Mesendoderm (in vitro differentiated cells): ENCODE results near the gene COL4A2.
"Not testable (repeated sequence)": the region's sequence is repeated elsewhere in the genome, so short reads cannot be mapped to it uniquely, and the experiment has no call there.

ENCODE experiments used
- DNase-seq: peaks from one replicate; pipeline ENCODE4 v3.0.0; 2013
- H2AK5ac ChIP-seq: 2 replicates; pipeline ENCODE4 v1.6.1; 2013; ENCODE audit warnings: low read length, inconsistent platforms
- H2BK120ac ChIP-seq: 2 replicates; pipeline ENCODE4 v1.6.1; 2013; ENCODE audit warnings: low read depth, mild to moderate bottlenecking, low read length, moderate library complexity, mixed read lengths
- H2BK15ac ChIP-seq: replicated peaks from 2 replicates; pipeline ENCODE4 v1.6.1; 2013; ENCODE audit warnings: low read depth, mild to moderate bottlenecking, moderate library complexity
- H2BK5ac ChIP-seq: 2 replicates; pipeline ENCODE4 v1.6.1; 2013; ENCODE audit warnings: low read length, inconsistent platforms
- H3K18ac ChIP-seq: 2 replicates; pipeline ENCODE4 v1.6.1; 2013; ENCODE audit warnings: mild to moderate bottlenecking, low read length, mixed read lengths
- H3K23ac ChIP-seq: one replicate; pipeline ENCODE4 v1.6.1; 2013; ENCODE audit warnings: low read length
- H3K27ac ChIP-seq: 2 replicates; pipeline ENCODE4 v1.5.1; 2013; ENCODE audit warnings: low read depth, mild to moderate bottlenecking, inconsistent platforms, low read length, moderate library complexity
- H3K27me3 ChIP-seq: 2 replicates; pipeline ENCODE4 v1.6.1; 2013; ENCODE audit warnings: low read length, control low read depth, mild to moderate bottlenecking, inconsistent platforms; ENCODE audit not compliant: insufficient read depth, poor library complexity
- H3K36me3 ChIP-seq: 2 replicates; pipeline ENCODE4 v1.6.1; 2013; ENCODE audit warnings: low read length, inconsistent platforms; ENCODE audit not compliant: control insufficient read depth, insufficient read depth
- H3K4ac ChIP-seq: one replicate; pipeline ENCODE4 v1.6.1; 2013; ENCODE audit warnings: low read depth, mild to moderate bottlenecking, low read length, moderate library complexity
- H3K4me1 ChIP-seq: 2 replicates; pipeline ENCODE4 v1.6.1; 2013; ENCODE audit warnings: low read depth, low read length, inconsistent platforms; ENCODE audit not compliant: control insufficient read depth
- H3K4me2 ChIP-seq: 2 replicates; pipeline ENCODE4 v1.6.1; 2013; ENCODE audit warnings: low read length
- H3K4me3 ChIP-seq: 2 replicates; pipeline ENCODE4 v1.5.1; 2013; ENCODE audit warnings: mild to moderate bottlenecking, low read length
- H3K56ac ChIP-seq: one replicate; pipeline ENCODE4 v1.6.1; 2013; ENCODE audit warnings: low read length
- H3K79me1 ChIP-seq: 2 replicates; pipeline ENCODE4 v1.6.1; 2013; ENCODE audit warnings: low read length, inconsistent platforms
- H3K79me2 ChIP-seq: 2 replicates; pipeline ENCODE4 v1.6.1; 2013; ENCODE audit warnings: mild to moderate bottlenecking, low read length; ENCODE audit not compliant: control insufficient read depth, insufficient read depth
- H3K9ac ChIP-seq: 2 replicates; pipeline ENCODE4 v1.6.1; 2013; ENCODE audit warnings: low read length, inconsistent platforms
- H4K5ac ChIP-seq: one replicate; pipeline ENCODE4 v1.6.1; 2013; ENCODE audit warnings: low read length
- H4K8ac ChIP-seq: one replicate; pipeline ENCODE4 v1.6.1; 2013; ENCODE audit warnings: low read depth, mild to moderate bottlenecking, control low read depth, low read length, moderate library complexity
- WGBS: extraction: QIAGEN DNeasy Blood & Tissue Kit; methylation state at CpG from one replicate; pipeline ENCODE4 v1.1.7; 2013; ENCODE audit warnings: low lambda C conversion rate, missing lambda C conversion rate; ENCODE audit not compliant: insufficient coverage; ENCODE audit errors: extremely low coverage; 5-methylcytosine and 5-hydroxymethylcytosine counted together

COL4A2 gene

GRCh38 chr13:110495881-110496280 is 188.8 kb downstream of the COL4A2 start:
- H4K5ac ChIP-seq, result no peak overlapping the region
- no peak for DNase-seq
- H2BK15ac ChIP-seq, result no peak overlapping the region
- H2BK120ac ChIP-seq, result no peak overlapping the region
- no peaks in the 10 kb centered on the region for H3K79me2 ChIP-seq
- no peak overlapping the region for H3K4me2 ChIP-seq
- H3K79me1 ChIP-seq, result no peaks in the 10 kb centered on the region
- H3K56ac ChIP-seq, result no peak overlapping the region
- H3K27me3 ChIP-seq, result no peaks in the 10 kb centered on the region
- H2AK5ac ChIP-seq, result no peak overlapping the region
- no peaks in the 10 kb centered on the region for H3K4me1 ChIP-seq
- no CpG with 5 or more reads among the region's 3 CpGs for WGBS
- no peak overlapping the region for H3K27ac ChIP-seq
- no peak overlapping the region for H4K8ac ChIP-seq
- H3K4ac ChIP-seq, result no peak overlapping the region
- peaks cover 9% of the 10 kb centered on the region for H3K36me3 ChIP-seq
- no peak overlapping the region for H3K4me3 ChIP-seq
- H3K23ac ChIP-seq, result no peak overlapping the region
- H2BK5ac ChIP-seq, result no peak overlapping the region
- H3K18ac ChIP-seq, result no peak overlapping the region
- H3K9ac ChIP-seq, result no peak overlapping the region

DNA sequence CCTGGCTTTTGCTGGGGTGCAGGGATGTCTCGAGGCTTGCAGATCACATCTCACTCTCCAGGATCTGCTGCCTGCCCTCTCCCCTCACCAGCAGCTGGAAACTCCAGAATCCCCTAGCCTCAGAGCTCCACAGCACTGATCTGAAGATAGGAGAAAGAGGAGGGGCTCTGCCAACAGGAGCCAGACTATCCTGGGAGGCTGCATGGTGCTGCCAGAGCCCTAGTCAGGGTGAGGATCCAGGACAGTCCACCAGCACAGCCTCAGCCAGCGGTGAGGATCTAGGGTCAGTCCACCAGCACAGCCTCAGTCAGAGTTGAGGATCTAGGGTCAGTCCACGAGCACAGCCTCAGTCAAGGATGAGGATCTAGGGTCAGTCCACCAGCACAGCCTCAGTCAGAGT is 189.2 kb downstream of the COL4A2 start:
- H3K4me3 ChIP-seq, result no peak overlapping the region
- H2BK15ac ChIP-seq, result no peak overlapping the region
- H3K4me2 ChIP-seq, result no peak overlapping the region
- no peaks in the 10 kb centered on the region for H3K79me1 ChIP-seq
- H4K8ac ChIP-seq, result no peak overlapping the region
- no peak overlapping the region for H3K9ac ChIP-seq
- no peak overlapping the region for H2AK5ac ChIP-seq
- no peaks in the 10 kb centered on the region for H3K79me2 ChIP-seq
- no peak overlapping the region for H3K56ac ChIP-seq
- WGBS, result no CpG with 5 or more reads among the region's 3 CpGs
- H3K27me3 ChIP-seq, result no peaks in the 10 kb centered on the region
- no peaks in the 10 kb centered on the region for H3K4me1 ChIP-seq
- peaks cover 11% of the 10 kb centered on the region for H3K36me3 ChIP-seq
- DNase-seq, result no peak
- H2BK120ac ChIP-seq, result no peak overlapping the region
- H3K23ac ChIP-seq, result no peak overlapping the region
- no peak overlapping the region for H3K4ac ChIP-seq
- H3K18ac ChIP-seq, result no peak overlapping the region
- H2BK5ac ChIP-seq, result no peak overlapping the region
- H3K27ac ChIP-seq, result no peak overlapping the region
- no peak overlapping the region for H4K5ac ChIP-seq

- Histone ChIP-seq H3K9ac (no peak overlapping the region), H3K18ac (no peak overlapping the region), H3K27me3 (no peaks in the 10 kb centered on the region), H3K23ac (no peak overlapping the region), H4K5ac (no peak overlapping the region), H3K4me1 (no peaks in the 10 kb centered on the region), H3K4me3 (no peak overlapping the region), H2BK5ac (no peak overlapping the region), H2BK120ac (no peak overlapping the region), H3K27ac (no peak overlapping the region), H2BK15ac (no peak overlapping the region), H4K8ac (no peak overlapping the region), H3K79me2 (no peaks in the 10 kb centered on the region), H3K4ac (no peak overlapping the region), H3K4me2 (no peak overlapping the region), H3K79me1 (no peaks in the 10 kb centered on the region), H2AK5ac (no peak overlapping the region), H3K56ac (no peak overlapping the region), H3K36me3 (peaks cover 11% of the 10 kb centered on the region)
- no peak for DNase-seq
- no CpG with 5 or more reads among the region's 2 CpGs for WGBS
These were observed 189.9 kb downstream of the COL4A2 start for GRCh38 chr13:110497003-110497402.

- not testable (repeated sequence) for H3K79me2 ChIP-seq, H3K18ac ChIP-seq, H3K9ac ChIP-seq, H3K4me3 ChIP-seq, DNase-seq, H2BK120ac ChIP-seq, H3K23ac ChIP-seq, H2BK5ac ChIP-seq, H4K8ac ChIP-seq, H3K4me2 ChIP-seq, H3K79me1 ChIP-seq, H3K27ac ChIP-seq, H2AK5ac ChIP-seq, H3K4ac ChIP-seq, H3K27me3 ChIP-seq, H2BK15ac ChIP-seq, H3K56ac ChIP-seq, H4K5ac ChIP-seq, H3K4me1 ChIP-seq
- WGBS, result no CpG with 5 or more reads among the region's 3 CpGs
- peaks cover 11% of the 10 kb centered on the region for H3K36me3 ChIP-seq
These were observed 190.8 kb downstream of the COL4A2 start for GRCh38 chr13:110497896-110498295.

DNA sequence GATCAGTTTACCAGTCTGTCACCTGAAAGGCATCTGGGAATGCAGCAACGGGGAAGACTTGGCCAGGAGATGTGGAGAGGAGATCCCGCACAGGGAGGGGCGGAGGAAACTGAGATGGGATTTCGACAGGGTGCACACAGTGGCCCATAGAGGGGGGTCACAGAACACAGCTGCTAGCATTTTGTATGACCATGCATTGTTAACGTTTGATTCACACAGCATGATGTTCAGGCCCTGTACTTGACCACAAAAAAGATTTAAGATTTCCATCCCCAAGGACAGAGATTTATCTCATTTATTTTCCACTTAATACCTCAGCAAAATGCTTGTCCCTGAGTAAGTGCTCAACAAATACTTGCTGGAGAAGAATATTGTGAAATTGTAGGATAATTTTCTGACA is 191.2 kb downstream of the COL4A2 start:
- WGBS, result no CpG with 5 or more reads among the region's 5 CpGs

DNA sequence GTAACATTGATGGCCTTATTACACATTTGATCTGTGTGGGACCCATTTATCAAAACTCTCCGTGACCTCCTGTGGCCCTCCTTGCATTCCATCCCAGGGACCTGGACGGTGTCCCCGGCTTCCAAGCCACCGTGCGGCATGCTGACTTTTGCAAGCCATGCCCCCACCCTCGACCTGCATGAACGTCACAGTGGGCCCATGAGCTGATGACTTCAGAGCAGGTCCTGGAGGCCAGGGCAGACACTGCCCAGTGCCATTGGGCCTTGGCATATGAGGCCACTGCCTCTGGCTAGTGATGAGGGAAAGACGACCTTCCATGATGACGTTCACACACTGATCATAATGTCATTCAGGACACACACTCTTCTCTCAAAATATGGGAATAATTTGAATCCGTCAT is 191.7 kb downstream of the COL4A2 start:
- Histone ChIP-seq H3K9ac (no peak overlapping the region), H4K8ac (no peak overlapping the region), H3K4me2 (no peak overlapping the region), H3K4me3 (no peak overlapping the region), H2BK5ac (no peak overlapping the region), H4K5ac (no peak overlapping the region), H3K4ac (no peak overlapping the region), H3K18ac (no peak overlapping the region), H3K27me3 (no peaks in the 10 kb centered on the region), H3K56ac (no peak overlapping the region), H3K4me1 (no peaks in the 10 kb centered on the region), H2AK5ac (no peak overlapping the region), H3K79me1 (no peaks in the 10 kb centered on the region), H3K36me3 (peaks cover 13% of the 10 kb centered on the region), H2BK120ac (no peak overlapping the region), H3K27ac (no peak overlapping the region), H3K23ac (no peak overlapping the region), H3K79me2 (no peaks in the 10 kb centered on the region), H2BK15ac (no peak overlapping the region)
- DNase-seq, result no peak
- WGBS, result no CpG with 5 or more reads among the region's 10 CpGs

More for the DNA sequence above, 191.2 kb downstream of the COL4A2 start:
- Histone ChIP-seq H2BK15ac (no peak overlapping the region), H3K36me3 (peaks cover 11% of the 10 kb centered on the region), H2BK5ac (no peak overlapping the region), H3K4me2 (no peak overlapping the region), H3K9ac (no peak overlapping the region), H3K4me1 (no peaks in the 10 kb centered on the region), H3K4ac (no peak overlapping the region), H3K56ac (no peak overlapping the region), H3K79me2 (no peaks in the 10 kb centered on the region), H3K23ac (no peak overlapping the region), H4K8ac (no peak overlapping the region), H3K27me3 (no peaks in the 10 kb centered on the region), H2BK120ac (no peak overlapping the region), H3K18ac (no peak overlapping the region), H2AK5ac (no peak overlapping the region), H4K5ac (no peak overlapping the region), H3K4me3 (no peak overlapping the region), H3K27ac (no peak overlapping the region), H3K79me1 (no peaks in the 10 kb centered on the region)
- DNase-seq, result no peak
